Measurements from ENCODE around the gene HMGB4.

GRCh38 chr1:33872275-33872674 is 8.4 kb downstream of the HMGB4 start:
- no peak for TF ChIP-seq FOXA1 (IDR thresholded peaks at IDR 0.05)
- no peak for TF ChIP-seq ZNF384 (IDR thresholded peaks at IDR 0.05)
- no peak for TF ChIP-seq FOXK2 (IDR thresholded peaks at IDR 0.05)
- TF ChIP-seq SP1 (IDR thresholded peaks at IDR 0.05), result no peak
- TF ChIP-seq BHLHE40 (IDR thresholded peaks at IDR 0.05; ENCODE audit: borderline replicate concordance), result no peak
- no peak for TF ChIP-seq SUZ12 (IDR thresholded peaks at IDR 0.05)
- no peak for TF ChIP-seq FOXM1 (IDR thresholded peaks at IDR 0.05; ENCODE audit: borderline replicate concordance)
- no peak for TF ChIP-seq TARDBP (IDR thresholded peaks at IDR 0.05)
- TF ChIP-seq ELF4 (IDR thresholded peaks at IDR 0.05), result no peak
- no peak for TF ChIP-seq L3MBTL2 (conservative IDR thresholded peaks at IDR 0.05)
- no peak for TF ChIP-seq ARNT (IDR thresholded peaks at IDR 0.05)
- TF ChIP-seq NFRKB (IDR thresholded peaks at IDR 0.05), result no peak

All from HEK293T (cell line).